GM19397 (cell line): ENCODE results near the gene STARD7.
"Not testable (repeated sequence)": the region's sequence is repeated elsewhere in the genome, so short reads cannot be mapped to it uniquely, and the experiment has no call there.

Experiments
- ATAC-seq: cut with Tn5 transposase; IDR thresholded peaks from one replicate; pipeline ENCODE4 v1.9.1; 2021; ENCODE audit warnings: mild to moderate bottlenecking, moderate library complexity; ENCODE audit not compliant: unreplicated experiment

STARD7 gene

GRCh38 chr2:96236882-96237281, 28.3 kb upstream of the STARD7 start:
- ATAC-seq, result no peak

GRCh38 chr2:96233880-96234316, 25.3 kb upstream of the STARD7 start:
- peak; percentile 79 for ATAC-seq

GRCh38 chr2:96233436-96233835, 24.8 kb upstream of the STARD7 start:
- ATAC-seq, result no peak

DNA sequence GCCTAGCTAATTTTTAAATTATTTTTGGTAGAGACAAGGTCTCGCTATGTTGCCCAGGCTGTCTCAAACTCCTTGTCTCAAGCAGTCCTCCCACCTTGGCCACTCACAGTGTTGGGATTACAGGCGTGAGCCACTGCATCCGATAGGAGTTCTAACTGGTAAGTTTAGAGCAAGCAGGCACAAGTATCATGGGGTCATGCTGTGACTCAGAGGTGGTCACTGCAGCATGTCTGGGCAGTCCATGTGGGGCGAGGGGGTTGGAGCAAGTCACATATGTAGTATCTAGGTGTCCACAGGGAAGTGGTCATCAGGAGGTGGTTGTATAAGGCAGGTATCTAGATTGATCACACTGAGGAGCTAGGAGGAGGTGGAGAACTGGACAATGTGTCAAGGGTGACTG, 22.7 kb upstream of the STARD7 start:
- ATAC-seq, result no peak

GRCh38 chr2:96225016-96225533, 16.4 kb upstream of the STARD7 start:
- no peak for ATAC-seq

- not testable (repeated sequence) for ATAC-seq
Observed at GRCh38 chr2:96221106-96221505, 12.5 kb upstream of the STARD7 start.

DNA sequence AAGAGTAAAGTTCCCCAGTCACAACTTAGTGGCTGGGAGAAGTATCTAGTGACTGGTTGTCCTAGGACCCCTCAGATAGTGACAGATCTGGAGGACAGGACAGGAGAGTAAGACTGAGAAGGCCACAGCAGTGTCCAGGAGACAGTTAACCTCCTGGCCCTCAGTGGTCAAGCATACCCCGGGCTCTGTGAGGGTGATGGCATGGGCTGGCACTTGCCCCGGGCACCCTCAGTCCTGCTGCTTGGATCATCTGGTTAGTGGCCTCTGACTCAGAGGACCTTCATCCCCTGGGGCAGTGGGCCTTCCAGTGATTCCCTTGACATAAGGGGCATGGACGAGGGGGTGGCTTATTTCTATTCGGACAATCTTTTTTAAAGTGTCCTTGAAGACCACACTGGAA, 11.3 kb upstream of the STARD7 start:
- ATAC-seq, result not testable (repeated sequence)

- ATAC-seq, result no peak
Observed at GRCh38 chr2:96218508-96219131, 10.0 kb upstream of the STARD7 start.

- no peak for ATAC-seq
Observed at GRCh38 chr2:96214554-96214953, 5.9 kb upstream of the STARD7 start.

- no peak for ATAC-seq
Observed at GRCh38 chr2:96213379-96213778, 4.8 kb upstream of the STARD7 start.

DNA sequence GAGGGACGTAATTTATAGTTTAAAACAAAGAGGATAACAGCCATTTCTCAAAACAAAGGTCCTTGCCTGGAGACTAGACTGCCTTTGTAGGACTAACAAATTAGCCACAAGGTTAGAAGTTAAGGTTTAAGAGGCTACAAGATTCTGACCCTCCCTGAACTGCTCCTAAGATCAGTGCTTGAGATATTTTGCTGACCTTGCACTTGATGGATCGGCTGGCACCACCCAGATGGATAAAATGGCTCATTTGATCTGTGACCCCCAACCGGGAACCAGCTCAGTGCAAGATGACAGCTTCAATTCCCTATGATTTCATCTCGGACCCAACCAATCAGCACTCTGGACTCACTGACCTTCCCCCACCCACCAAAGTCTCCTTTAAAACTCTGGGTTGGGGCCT, 3.7 kb upstream of the STARD7 start:
- ATAC-seq, result no peak

- ATAC-seq, result no peak
Observed at GRCh38 chr2:96209729-96210085, 1.1 kb upstream of the STARD7 start.

- ATAC-seq, result no peak
Observed at GRCh38 chr2:96209011-96209728, 543 bp upstream of the STARD7 start.

DNA sequence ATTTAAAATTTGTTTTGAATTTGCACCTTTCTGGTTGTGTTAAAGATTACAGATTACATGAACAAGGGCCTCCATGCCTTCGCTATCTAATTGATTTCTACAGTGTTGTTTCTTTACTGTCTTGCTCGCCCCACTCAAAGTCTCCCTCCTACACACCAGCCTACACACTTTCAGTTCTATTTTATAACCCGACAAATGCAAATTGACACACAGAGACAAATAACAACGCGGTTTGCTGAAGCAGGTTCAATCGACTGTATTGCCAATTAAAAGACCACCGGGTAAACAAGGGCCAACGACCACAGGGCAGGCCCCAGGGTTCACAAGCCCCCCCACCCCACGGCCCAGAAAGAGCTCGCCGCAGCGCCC, 869 bp downstream of the STARD7 start:
- no peak for ATAC-seq

DNA sequence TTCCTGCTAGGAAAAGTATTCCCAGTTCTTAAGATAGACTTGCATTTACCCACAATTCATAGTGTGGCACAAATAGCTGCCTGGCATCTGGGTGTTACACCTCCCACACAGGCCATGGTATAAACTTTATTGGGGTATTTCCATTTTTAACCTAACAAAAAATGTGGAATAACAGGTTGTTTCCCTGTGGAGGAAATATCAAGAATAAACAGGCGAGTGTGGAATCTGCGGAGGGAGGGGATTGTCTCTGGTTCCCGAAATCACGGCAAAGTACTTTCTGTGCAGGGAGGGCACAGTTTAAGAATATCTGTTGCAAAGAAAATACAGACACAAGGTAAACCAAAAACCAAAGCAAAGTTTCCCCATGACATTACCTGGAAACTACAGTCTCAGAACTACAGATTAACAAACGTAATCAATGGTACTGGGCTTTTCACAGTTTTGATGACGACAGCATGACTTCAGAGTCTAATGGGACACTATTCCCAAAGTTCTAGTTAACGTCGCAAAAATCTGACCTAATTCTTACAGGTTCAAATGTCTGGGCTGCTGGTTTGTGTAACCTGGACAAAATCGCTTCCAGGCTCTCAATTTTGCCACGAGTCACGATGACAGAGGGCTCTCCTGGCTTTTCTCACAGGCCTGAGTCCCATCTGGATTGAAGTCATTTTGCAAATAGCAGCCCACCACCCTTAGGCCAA, 1.4 kb downstream of the STARD7 start:
- ATAC-seq, result no peak

DNA sequence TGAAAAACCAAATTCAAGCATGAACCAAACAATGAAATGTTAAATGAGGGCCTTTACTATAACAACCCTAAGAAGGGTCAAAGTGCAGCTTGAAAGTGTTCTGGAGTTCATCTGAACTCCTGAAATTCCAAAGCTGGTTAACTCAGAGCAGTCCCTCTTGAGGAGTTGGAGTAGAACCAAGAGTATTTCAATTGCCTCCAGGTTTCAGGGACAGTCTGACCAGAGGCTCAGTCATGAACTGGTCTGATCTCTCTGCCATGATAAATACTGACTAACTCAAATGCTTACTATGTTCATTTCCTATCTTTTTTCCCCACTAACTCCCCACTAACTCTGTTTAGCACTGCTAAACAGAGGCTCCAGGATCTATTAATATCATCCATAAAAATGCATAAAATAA, 2.7 kb downstream of the STARD7 start:
- no peak for ATAC-seq

DNA sequence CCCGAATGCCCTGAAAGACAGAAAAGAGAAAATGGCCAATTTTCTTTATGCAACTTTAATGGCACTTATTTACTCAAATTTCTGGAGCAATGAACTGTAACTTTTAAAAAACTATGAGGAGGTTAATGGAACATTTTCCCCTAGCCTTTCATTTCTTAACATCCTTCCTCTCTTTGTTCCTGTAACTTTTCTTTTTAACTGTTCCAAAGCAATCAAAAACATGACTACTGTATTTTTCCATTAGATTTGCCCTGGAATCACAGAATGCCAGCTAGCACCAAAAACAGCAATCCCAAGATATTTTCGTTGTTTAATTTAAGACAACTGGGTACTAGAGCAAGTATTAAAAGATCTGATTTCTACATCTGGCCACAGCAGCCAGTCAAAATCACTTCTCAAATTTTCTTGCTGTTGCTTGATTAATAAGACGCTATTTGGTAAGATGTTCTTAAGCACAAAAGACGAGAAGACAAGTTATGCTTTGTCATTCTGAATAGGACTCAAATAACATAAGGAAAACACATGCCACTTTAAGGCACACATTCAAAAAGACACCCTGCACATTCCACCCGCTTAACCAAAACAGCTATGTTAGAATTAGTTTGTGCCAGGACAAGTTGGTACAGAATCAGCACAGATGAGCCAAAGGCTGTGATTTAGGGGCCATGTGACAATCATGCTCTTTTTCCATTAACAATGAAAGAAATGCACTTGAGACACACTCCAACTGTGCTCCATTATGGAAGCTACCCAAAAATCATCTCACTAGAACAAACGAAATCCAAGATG, 3.6 kb downstream of the STARD7 start:
- ATAC-seq, result no peak

DNA sequence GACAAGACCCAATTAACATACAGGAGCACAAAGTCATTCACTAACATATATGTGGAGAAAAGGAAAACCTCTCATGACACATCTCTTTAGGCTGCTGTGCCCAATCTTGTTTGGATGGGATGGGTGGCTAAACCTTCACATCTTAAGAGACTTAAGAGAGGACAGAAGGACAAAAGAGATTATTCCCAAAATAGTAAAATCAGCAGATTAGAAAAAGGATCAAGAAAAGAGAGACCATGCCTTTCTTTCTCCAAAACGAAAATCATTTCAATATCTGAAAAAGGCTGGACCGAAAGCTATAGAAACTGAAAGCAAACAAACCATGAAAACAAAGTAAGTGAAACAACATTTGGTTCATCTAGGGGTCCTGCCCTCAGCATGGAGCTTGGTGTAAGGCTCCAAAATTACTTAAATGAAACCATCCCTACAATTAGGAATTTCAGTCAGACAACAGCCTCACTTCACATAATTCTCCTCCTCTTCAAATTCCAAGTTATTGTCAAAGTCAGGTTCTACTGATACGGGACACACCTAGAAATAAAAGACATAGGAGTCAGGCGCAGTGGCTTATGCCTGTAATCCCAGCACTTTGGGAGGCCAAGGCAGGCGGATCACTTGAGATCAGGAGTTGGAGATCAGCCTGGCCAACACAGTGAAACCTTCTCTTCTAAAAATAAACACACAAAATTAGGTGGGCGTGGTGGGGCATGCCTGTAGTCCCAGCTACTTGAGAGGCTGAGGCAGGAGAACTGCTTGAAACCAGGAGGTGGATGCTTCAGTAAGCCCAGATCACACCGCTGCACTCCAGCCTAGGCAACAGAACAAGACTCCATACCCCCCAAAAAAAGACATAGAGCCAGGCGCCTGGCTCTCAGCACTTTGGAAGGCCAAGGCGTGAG, 5.2 kb downstream of the STARD7 start:
- ATAC-seq, result no peak

DNA sequence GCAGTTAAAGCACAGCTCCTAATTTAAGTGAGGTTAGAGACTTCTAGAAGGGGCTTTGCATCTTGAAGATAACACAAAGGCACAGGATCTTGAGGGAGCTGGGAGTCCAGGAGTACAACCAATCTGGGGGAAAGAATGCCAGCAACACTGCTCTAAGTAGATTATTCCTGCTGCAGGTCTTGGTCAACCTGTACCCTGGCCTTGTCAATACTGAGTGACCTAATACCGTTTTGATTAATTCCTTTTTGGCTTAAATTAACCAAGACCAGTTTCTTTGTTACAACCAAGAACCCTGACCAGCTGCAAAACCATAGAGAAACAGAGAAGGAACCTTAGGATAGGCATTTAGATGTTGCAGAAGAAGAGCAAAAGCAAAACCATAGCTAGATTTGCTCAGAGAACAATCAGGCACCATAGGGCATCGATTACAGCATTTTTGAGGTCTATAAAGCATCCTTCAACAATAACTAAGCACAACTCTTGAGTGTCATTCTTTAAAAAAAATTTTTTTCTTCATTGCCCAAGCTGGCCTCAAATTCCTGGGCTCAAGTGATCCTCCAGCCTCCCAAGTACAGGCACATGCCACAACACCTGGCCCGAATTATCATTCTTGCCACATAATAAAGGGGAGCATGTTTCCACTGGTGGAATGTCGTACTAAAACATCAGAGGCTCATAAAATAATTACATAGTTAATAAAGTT, 6.3 kb downstream of the STARD7 start:
- no peak for ATAC-seq

DNA sequence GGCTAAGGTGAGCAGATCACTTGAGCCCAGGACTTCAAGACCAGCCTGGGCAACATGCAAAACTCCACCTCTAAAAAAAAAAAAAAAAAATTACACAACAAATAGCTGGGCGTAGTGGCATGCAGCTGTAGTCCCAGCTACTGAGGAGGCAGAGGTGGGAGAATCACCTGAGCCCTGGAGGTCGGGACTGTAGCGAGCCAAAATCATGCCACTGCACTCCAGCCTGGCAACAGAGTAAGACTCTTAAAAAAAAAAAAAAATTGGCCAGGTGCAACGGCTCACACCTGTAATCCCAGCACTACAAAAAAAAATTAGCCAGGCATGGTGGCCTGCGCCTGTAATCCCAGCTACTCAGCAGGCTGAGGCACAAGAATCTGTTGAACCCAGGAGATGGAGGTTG, 7.3 kb downstream of the STARD7 start:
- no peak for ATAC-seq
